ENCODE data around the gene RANBP3L. TPM values are rescaled to one million over a fixed set of nuclear protein-coding genes. Genes with fewer than 3 reads are reported as not detected.
"Not testable (repeated sequence)": the region's sequence is repeated elsewhere in the genome, so short reads cannot be mapped to it uniquely, and the experiment has no call there.

Gene RANBP3L
- total and polyA plus RNA-seq, 2 experiments from 2014 or later, result not detected

DNA sequence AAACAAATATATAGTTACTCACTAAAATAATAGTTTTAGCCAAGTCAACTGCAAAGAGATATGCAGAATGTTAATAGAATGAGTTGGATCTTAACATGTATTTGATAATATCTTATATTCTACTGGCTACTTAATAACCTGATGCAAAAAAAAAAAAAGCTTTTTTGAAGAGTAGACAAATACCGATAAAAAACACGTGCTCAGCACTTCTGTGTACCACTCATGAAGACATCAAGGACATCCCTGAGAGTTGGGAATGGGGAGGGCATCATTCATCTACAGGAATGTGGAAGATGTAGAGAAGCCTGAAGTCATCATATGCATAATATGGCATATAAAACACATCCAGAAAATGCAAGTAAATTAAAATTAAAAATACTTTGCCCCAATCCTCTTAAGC lies 43.2 kb upstream of the RANBP3L start:
- Histone ChIP-seq H3K27me3 (ENCODE audit: insufficient read depth) (no peaks in the 10 kb centered on the region), H3K4me2 (no peak overlapping the region), H3F3A (replicated peaks; ENCODE audit: low read depth) (no peaks in the 10 kb centered on the region), H3K36me3 (ENCODE audit: insufficient read depth) (no peaks in the 10 kb centered on the region), H3K4me3 (no peak overlapping the region), H4K20me1 (replicated peaks; ENCODE audit: insufficient read depth) (no peaks in the 10 kb centered on the region), H2AFZ (no peak overlapping the region), H3K27ac (ENCODE audit: low read depth) (no peak overlapping the region), H3K4me1 (ENCODE audit: insufficient read depth) (peaks cover 6% of the 10 kb centered on the region; the same call in 1 of the 2 replicates), H3K9me2 (ENCODE audit: insufficient read depth) (no peaks in the 10 kb centered on the region), H3K79me2 (replicated peaks; ENCODE audit: insufficient read depth) (no peaks in the 10 kb centered on the region)
- Mint-ChIP-seq H3K27me3 (ENCODE audit: insufficient read depth, low read depth, poor library complexity) (peaks cover 5% of the 10 kb centered on the region), H3K27ac (no peak overlapping the region), H3K4me1 (peaks cover 7% of the 10 kb centered on the region), H3K9me3 (peaks cover 13% of the 10 kb centered on the region), H3K36me3 (ENCODE audit: low read depth) (no peaks in the 10 kb centered on the region), H3K4me3 (no peak overlapping the region)
- ATAC-seq (no peak), DNase-seq (ENCODE audit: low spot score) (no peak)
- TF ChIP-seq ZNF114 (CRISPR knock-in tag; IDR thresholded peaks at IDR 0.05), result no peak
- no peak for TF ChIP-seq CREB1 (CRISPR knock-in tag; IDR thresholded peaks at IDR 0.05; ENCODE audit: low read depth)
- TF ChIP-seq POLR2AphosphoS5 (IDR thresholded peaks at IDR 0.05; ENCODE audit: low read depth), result no peak

DNA sequence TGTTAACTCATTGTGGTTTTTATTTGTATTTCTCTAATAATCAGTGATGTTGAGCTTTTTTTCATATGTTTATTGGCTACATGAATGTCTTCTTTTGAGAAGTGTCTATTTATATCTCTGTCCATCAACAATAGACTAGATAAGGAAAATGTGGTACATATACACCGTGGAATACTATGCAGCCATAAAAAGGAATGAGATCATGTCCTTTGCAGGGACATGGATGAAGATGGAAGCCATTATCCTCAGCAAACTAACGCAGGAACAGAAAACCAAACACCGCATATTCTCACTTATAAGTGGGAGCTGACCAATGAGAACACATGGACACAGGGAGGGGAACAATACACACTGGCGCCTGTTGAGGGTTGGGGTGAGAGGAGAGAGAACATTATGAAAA lies 40.0 kb upstream of the RANBP3L start:
- H3K36me3 Mint-ChIP-seq (ENCODE audit: low read depth); H3K27me3 ChIP-seq (ENCODE audit: insufficient read depth); H3K79me2 ChIP-seq (replicated peaks; ENCODE audit: insufficient read depth); H3K4me3 Mint-ChIP-seq; H3K27me3 Mint-ChIP-seq (ENCODE audit: insufficient read depth, low read depth, poor library complexity); H3K4me3 ChIP-seq; H3K4me1 ChIP-seq (ENCODE audit: insufficient read depth); H3K4me2 ChIP-seq; H3K27ac ChIP-seq (ENCODE audit: low read depth); H2AFZ ChIP-seq; H3K27ac Mint-ChIP-seq; H4K20me1 ChIP-seq (replicated peaks; ENCODE audit: insufficient read depth); H3F3A ChIP-seq (replicated peaks; ENCODE audit: low read depth); DNase-seq (ENCODE audit: low spot score); ATAC-seq; H3K36me3 ChIP-seq (ENCODE audit: insufficient read depth); H3K9me2 ChIP-seq (ENCODE audit: insufficient read depth); H3K4me1 Mint-ChIP-seq: not testable (repeated sequence)
- peaks cover 13% of the 10 kb centered on the region for H3K9me3 Mint-ChIP-seq

DNA sequence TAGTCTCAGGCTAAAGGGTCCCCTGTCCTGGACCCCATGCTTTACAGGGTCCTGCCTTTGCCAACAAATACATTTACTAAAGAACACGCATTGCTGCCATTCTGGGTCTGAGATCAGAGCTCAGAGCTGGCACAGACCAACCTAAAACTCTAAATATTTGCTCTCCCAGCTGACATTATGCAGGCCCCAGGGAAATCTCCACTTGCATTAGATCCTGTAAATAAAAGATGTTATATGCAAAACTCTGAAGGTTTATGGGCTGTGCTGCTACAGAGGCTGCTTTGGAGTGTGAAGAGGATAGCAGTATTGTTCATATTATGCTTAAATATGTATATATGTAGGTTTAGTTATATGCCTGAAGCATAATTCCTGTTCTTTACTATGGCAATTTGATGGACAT lies 35.9 kb upstream of the RANBP3L start:
- no peaks in the 10 kb centered on the region for H3F3A ChIP-seq (replicated peaks; ENCODE audit: low read depth)
- no peak overlapping the region for H3K27ac ChIP-seq (ENCODE audit: low read depth)
- Mint-ChIP-seq H3K4me3 (no peak overlapping the region), H3K27me3 (ENCODE audit: insufficient read depth, low read depth, poor library complexity) (peaks cover 4% of the 10 kb centered on the region), H3K36me3 (ENCODE audit: low read depth) (no peaks in the 10 kb centered on the region), H3K9me3 (peaks cover 11% of the 10 kb centered on the region), H3K4me1 (peaks cover 9% of the 10 kb centered on the region), H3K27ac (no peak overlapping the region)
- no peaks in the 10 kb centered on the region for H4K20me1 ChIP-seq (replicated peaks; ENCODE audit: insufficient read depth)
- H3K79me2 ChIP-seq (replicated peaks; ENCODE audit: insufficient read depth), result no peaks in the 10 kb centered on the region
- no peak overlapping the region for H2AFZ ChIP-seq
- no peak for ATAC-seq
- H3K4me3 ChIP-seq, result no peak overlapping the region
- TF ChIP-seq EZH2phosphoT487 (IDR thresholded peaks at IDR 0.05; ENCODE audit: unreplicated experiment) (no peak), NANOG (IDR thresholded peaks at IDR 0.05; ENCODE audit: borderline replicate concordance) (no peak), ZNF114 (CRISPR knock-in tag; IDR thresholded peaks at IDR 0.05) (no peak), CREB1 (CRISPR knock-in tag; IDR thresholded peaks at IDR 0.05; ENCODE audit: low read depth) (no peak), ZNF331 (CRISPR knock-in tag; IDR thresholded peaks at IDR 0.05; ENCODE audit: low read depth) (no peak), POLR2AphosphoS5 (IDR thresholded peaks at IDR 0.05; ENCODE audit: low read depth) (no peak), EZH2 (IDR thresholded peaks at IDR 0.05; ENCODE audit: low read depth, unreplicated experiment) (no peak)
- TF ChIP-seq, protein P1, sequence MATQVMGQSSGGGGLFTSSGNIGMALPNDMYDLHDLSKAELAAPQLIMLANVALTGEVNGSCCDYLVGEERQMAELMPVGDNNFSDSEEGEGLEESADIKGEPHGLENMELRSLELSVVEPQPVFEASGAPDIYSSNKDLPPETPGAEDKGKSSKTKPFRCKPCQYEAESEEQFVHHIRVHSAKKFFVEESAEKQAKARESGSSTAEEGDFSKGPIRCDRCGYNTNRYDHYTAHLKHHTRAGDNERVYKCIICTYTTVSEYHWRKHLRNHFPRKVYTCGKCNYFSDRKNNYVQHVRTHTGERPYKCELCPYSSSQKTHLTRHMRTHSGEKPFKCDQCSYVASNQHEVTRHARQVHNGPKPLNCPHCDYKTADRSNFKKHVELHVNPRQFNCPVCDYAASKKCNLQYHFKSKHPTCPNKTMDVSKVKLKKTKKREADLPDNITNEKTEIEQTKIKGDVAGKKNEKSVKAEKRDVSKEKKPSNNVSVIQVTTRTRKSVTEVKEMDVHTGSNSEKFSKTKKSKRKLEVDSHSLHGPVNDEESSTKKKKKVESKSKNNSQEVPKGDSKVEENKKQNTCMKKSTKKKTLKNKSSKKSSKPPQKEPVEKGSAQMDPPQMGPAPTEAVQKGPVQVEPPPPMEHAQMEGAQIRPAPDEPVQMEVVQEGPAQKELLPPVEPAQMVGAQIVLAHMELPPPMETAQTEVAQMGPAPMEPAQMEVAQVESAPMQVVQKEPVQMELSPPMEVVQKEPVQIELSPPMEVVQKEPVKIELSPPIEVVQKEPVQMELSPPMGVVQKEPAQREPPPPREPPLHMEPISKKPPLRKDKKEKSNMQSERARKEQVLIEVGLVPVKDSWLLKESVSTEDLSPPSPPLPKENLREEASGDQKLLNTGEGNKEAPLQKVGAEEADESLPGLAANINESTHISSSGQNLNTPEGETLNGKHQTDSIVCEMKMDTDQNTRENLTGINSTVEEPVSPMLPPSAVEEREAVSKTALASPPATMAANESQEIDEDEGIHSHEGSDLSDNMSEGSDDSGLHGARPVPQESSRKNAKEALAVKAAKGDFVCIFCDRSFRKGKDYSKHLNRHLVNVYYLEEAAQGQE (IDR thresholded peaks at IDR 0.05; ENCODE audit: unreplicated experiment), result no peak
- TF ChIP-seq, protein P2, sequence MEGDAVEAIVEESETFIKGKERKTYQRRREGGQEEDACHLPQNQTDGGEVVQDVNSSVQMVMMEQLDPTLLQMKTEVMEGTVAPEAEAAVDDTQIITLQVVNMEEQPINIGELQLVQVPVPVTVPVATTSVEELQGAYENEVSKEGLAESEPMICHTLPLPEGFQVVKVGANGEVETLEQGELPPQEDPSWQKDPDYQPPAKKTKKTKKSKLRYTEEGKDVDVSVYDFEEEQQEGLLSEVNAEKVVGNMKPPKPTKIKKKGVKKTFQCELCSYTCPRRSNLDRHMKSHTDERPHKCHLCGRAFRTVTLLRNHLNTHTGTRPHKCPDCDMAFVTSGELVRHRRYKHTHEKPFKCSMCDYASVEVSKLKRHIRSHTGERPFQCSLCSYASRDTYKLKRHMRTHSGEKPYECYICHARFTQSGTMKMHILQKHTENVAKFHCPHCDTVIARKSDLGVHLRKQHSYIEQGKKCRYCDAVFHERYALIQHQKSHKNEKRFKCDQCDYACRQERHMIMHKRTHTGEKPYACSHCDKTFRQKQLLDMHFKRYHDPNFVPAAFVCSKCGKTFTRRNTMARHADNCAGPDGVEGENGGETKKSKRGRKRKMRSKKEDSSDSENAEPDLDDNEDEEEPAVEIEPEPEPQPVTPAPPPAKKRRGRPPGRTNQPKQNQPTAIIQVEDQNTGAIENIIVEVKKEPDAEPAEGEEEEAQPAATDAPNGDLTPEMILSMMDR (conservative IDR thresholded peaks at IDR 0.05; ENCODE audit: low read depth in 2 of 2), result no peak
- TF ChIP-seq, protein P3, sequence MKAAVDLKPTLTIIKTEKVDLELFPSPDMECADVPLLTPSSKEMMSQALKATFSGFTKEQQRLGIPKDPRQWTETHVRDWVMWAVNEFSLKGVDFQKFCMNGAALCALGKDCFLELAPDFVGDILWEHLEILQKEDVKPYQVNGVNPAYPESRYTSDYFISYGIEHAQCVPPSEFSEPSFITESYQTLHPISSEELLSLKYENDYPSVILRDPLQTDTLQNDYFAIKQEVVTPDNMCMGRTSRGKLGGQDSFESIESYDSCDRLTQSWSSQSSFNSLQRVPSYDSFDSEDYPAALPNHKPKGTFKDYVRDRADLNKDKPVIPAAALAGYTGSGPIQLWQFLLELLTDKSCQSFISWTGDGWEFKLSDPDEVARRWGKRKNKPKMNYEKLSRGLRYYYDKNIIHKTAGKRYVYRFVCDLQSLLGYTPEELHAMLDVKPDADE (IDR thresholded peaks at IDR 0.05), result no peak
- H3K4me2 ChIP-seq, result no peak overlapping the region
- H3K36me3 ChIP-seq (ENCODE audit: insufficient read depth), result no peaks in the 10 kb centered on the region
- H3K4me1 ChIP-seq (ENCODE audit: insufficient read depth), result peaks cover 8% of the 10 kb centered on the region; the same call in 1 of the 2 replicates
- no peaks in the 10 kb centered on the region for H3K27me3 ChIP-seq (ENCODE audit: insufficient read depth)
- no peak for DNase-seq (ENCODE audit: low spot score)
- peaks cover 6% of the 10 kb centered on the region; the same call in 1 of the 2 replicates for H3K9me2 ChIP-seq (ENCODE audit: insufficient read depth)

Data from GM23338 (cell line).